HG03097 (cell line): ENCODE measurements around the gene WWOX.

Source experiments
- ATAC-seq: cut with Tn5 transposase; IDR thresholded peaks from one replicate; pipeline ENCODE4 v1.9.1; 2021; ENCODE audit not compliant: unreplicated experiment, low FRiP score

Gene WWOX

GRCh38 chr16:78448658-78449271, 349.3 kb downstream of the WWOX start:
- no peak for ATAC-seq

- no peak for ATAC-seq
Observed at GRCh38 chr16:78450255-78450654, 350.8 kb downstream of the WWOX start.

- no peak for ATAC-seq
Observed at GRCh38 chr16:78452025-78452555, 352.6 kb downstream of the WWOX start.

- ATAC-seq, result no peak
Observed at GRCh38 chr16:78455861-78456260, 356.4 kb downstream of the WWOX start.

GRCh38 chr16:78458588-78458987, 359.1 kb downstream of the WWOX start:
- no peak for ATAC-seq

- ATAC-seq, result no peak
Observed at GRCh38 chr16:78460428-78460827, 361.0 kb downstream of the WWOX start.

GRCh38 chr16:78461087-78461486, 361.6 kb downstream of the WWOX start:
- no peak for ATAC-seq

GRCh38 chr16:78461496-78462287, 362.2 kb downstream of the WWOX start:
- no peak for ATAC-seq

GRCh38 chr16:78462288-78463208, 363.1 kb downstream of the WWOX start:
- no peak for ATAC-seq

GRCh38 chr16:78463591-78463990, 364.1 kb downstream of the WWOX start:
- no peak for ATAC-seq

GRCh38 chr16:78464833-78465232, 365.4 kb downstream of the WWOX start:
- ATAC-seq, result no peak

GRCh38 chr16:78465730-78466129, 366.3 kb downstream of the WWOX start:
- ATAC-seq, result no peak

GRCh38 chr16:78469787-78470186, 370.3 kb downstream of the WWOX start:
- ATAC-seq, result no peak

- no peak for ATAC-seq
Observed at GRCh38 chr16:78473031-78473699, 373.7 kb downstream of the WWOX start.

GRCh38 chr16:78474762-78475161, 375.3 kb downstream of the WWOX start:
- no peak for ATAC-seq

GRCh38 chr16:78476615-78477014, 377.2 kb downstream of the WWOX start:
- ATAC-seq, result no peak

GRCh38 chr16:78478267-78478861, 378.9 kb downstream of the WWOX start:
- ATAC-seq, result no peak

GRCh38 chr16:78479723-78480122, 380.3 kb downstream of the WWOX start:
- ATAC-seq, result no peak

GRCh38 chr16:78480588-78480987, 381.1 kb downstream of the WWOX start:
- no peak for ATAC-seq
